Endothelial cell (in vitro differentiated cells): ENCODE results near the gene COL15A1. TPM values are rescaled to one million over a fixed set of nuclear protein-coding genes. Genes with fewer than 3 reads are reported as not detected.

Experiments
- DNase-seq: peaks from one replicate; pipeline ENCODE4 v3.0.0; 2021; ENCODE audit warnings: low spot score
- H3K27ac Mint-ChIP-seq: one replicate; pipeline ENCODE4 v1.8.0; 2021; ENCODE audit warnings: mixed read lengths, inconsistent platforms; ENCODE audit not compliant: unreplicated experiment
- H3K27me3 Mint-ChIP-seq: one replicate; pipeline ENCODE4 v1.8.0; 2021; ENCODE audit warnings: mild to moderate bottlenecking, moderate library complexity, mixed read lengths, inconsistent platforms; ENCODE audit not compliant: unreplicated experiment
- H3K36me3 Mint-ChIP-seq: one replicate; pipeline ENCODE4 v1.8.0; 2021; ENCODE audit warnings: mild to moderate bottlenecking, low read depth, mixed read lengths, inconsistent platforms; ENCODE audit not compliant: unreplicated experiment
- H3K4me1 Mint-ChIP-seq: one replicate; pipeline ENCODE4 v1.8.0; 2021; ENCODE audit warnings: mild to moderate bottlenecking, mixed read lengths, inconsistent platforms; ENCODE audit not compliant: unreplicated experiment
- H3K4me3 Mint-ChIP-seq: one replicate; pipeline ENCODE4 v1.8.0; 2021; ENCODE audit warnings: mild to moderate bottlenecking, mixed read lengths, inconsistent platforms; ENCODE audit not compliant: unreplicated experiment
- H3K9me3 Mint-ChIP-seq: one replicate; pipeline ENCODE4 v1.8.0; 2021; ENCODE audit warnings: mixed read lengths, inconsistent platforms; ENCODE audit not compliant: unreplicated experiment
- total RNA-seq: library from RNA; stranded (reverse); fragmentation: NEBNext Ultra II Directional; extraction: Animal tissue kit (Norgen Biotek cat#: 25700); gene quantifications from one replicate; pipeline ENCODE4 v1.2.1, GENCODE V29; 2021; ENCODE audit not compliant: unreplicated experiment
- TF ChIP-seq, protein P1 (sequence below): fragments of 200-600 bp; sonication (generic); IDR thresholded peaks from one replicate; pipeline ENCODE4 v1.5.0; 2021; ENCODE audit warnings: antibody characterized with exemption; ENCODE audit not compliant: unreplicated experiment

Gene COL15A1
- total RNA-seq, 1 donor from 2014 or later: 24.0 TPM

DNA sequence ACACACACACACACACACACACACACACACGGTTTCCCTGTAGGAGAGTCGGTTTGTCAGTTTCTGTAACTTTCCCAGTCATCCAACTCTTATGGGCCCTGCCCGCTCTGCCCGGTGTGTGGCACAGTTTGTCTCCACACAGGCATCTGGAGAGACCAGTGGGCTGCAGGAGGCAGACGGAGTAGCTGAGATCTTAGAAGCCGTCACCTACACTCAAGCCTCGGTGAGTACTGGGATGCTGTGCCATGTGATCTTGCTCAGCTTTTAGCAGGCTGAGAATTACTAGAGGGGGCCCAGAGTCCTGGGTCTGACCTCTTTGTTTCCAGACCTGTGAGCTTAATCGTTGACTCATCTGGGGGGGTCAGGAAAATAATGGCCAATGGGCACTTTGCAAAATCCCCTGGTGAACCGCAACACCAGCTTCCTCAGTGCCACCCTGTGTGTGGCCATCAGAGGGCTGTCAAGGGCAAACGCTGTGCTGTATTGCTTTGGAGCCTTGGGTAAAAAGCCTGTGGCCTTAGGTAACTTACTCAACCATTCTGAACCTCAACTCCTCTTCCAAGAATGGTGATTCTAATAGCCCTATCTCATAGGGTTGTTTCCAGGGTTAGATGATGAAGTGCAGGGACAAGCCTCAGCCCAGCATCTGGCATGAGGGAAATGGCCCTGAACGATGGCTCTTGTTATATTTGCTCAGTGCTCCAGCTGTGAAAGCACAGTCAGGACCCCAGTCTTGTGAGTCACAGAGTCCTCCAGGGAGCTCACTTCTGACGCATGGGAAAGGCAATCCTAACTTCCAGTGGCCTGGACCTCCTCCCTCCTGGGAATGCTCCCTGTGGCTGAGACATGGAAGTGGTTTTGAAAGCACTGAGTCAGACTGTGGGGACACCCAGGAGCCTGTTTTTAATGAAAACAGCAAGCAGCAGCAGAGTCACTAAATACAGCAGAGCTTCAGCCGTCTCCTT lies 45.6 kb downstream of the COL15A1 start:
- H3K4me3 Mint-ChIP-seq: peak overlapping the region; percentile 31
- H3K36me3 Mint-ChIP-seq: peaks cover 45% of the 10 kb centered on the region
- H3K27ac Mint-ChIP-seq: no peak overlapping the region
- H3K27me3 Mint-ChIP-seq: peaks cover 1% of the 10 kb centered on the region
- H3K4me1 Mint-ChIP-seq: peaks cover 12% of the 10 kb centered on the region
- TF ChIP-seq, protein P1, sequence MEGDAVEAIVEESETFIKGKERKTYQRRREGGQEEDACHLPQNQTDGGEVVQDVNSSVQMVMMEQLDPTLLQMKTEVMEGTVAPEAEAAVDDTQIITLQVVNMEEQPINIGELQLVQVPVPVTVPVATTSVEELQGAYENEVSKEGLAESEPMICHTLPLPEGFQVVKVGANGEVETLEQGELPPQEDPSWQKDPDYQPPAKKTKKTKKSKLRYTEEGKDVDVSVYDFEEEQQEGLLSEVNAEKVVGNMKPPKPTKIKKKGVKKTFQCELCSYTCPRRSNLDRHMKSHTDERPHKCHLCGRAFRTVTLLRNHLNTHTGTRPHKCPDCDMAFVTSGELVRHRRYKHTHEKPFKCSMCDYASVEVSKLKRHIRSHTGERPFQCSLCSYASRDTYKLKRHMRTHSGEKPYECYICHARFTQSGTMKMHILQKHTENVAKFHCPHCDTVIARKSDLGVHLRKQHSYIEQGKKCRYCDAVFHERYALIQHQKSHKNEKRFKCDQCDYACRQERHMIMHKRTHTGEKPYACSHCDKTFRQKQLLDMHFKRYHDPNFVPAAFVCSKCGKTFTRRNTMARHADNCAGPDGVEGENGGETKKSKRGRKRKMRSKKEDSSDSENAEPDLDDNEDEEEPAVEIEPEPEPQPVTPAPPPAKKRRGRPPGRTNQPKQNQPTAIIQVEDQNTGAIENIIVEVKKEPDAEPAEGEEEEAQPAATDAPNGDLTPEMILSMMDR: no peak
- DNase-seq: no peak
- H3K9me3 Mint-ChIP-seq: no peaks in the 10 kb centered on the region

- Mint-ChIP-seq H3K36me3 (peaks cover 45% of the 10 kb centered on the region), H3K27me3 (peaks cover 2% of the 10 kb centered on the region), H3K4me3 (no peak overlapping the region), H3K9me3 (no peaks in the 10 kb centered on the region), H3K27ac (no peak overlapping the region), H3K4me1 (peaks cover 12% of the 10 kb centered on the region)
- no peak for DNase-seq
- TF ChIP-seq, protein P1: no peak
Observed at GRCh38 chr9:98990181-98990870, 46.6 kb downstream of the COL15A1 start.

DNA sequence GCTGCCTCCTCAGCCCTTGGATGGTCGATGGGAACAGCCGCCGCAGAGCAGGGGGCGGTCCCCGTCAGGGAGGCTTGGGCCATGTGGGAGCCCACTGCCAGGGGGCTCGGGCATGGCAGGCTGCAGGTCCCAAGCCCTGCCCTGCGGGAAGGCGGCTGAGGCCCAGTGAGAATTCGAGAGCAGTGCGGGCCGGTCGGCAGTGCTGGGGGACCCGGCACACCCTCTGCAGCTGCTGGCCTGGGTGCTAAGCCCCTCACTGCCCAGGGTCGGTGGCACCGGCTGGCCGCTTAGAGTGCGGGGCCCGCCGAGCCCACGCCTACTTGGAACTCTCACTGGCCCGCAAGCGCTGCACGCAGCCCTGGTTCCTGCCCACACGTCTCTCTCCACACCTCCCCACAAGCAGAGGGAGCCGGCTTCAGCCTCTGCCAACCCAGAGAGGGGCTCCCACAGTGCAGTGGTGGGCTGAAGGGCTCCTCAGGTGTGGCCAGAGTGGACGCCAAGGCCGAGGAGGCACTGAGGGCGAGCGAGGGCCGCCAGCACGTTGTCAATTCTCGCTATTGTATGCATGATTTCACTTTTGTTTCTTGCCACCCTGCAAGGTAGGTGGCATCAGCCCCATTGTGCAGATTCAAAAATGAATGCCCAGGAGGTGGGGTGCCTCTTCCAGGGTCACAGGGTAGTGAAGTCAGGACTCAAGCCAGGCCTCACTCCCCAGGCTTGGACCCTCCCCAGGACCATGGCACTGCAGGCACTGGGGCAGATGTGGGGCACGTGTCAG lies 48.6 kb downstream of the COL15A1 start:
- H3K27me3 Mint-ChIP-seq: peaks cover 3% of the 10 kb centered on the region
- H3K27ac Mint-ChIP-seq: no peak overlapping the region
- TF ChIP-seq, protein P1: no peak
- H3K4me3 Mint-ChIP-seq: no peak overlapping the region
- DNase-seq: no peak
- H3K4me1 Mint-ChIP-seq: peaks cover 12% of the 10 kb centered on the region
- H3K9me3 Mint-ChIP-seq: no peaks in the 10 kb centered on the region
- H3K36me3 Mint-ChIP-seq: peaks cover 38% of the 10 kb centered on the region

DNA sequence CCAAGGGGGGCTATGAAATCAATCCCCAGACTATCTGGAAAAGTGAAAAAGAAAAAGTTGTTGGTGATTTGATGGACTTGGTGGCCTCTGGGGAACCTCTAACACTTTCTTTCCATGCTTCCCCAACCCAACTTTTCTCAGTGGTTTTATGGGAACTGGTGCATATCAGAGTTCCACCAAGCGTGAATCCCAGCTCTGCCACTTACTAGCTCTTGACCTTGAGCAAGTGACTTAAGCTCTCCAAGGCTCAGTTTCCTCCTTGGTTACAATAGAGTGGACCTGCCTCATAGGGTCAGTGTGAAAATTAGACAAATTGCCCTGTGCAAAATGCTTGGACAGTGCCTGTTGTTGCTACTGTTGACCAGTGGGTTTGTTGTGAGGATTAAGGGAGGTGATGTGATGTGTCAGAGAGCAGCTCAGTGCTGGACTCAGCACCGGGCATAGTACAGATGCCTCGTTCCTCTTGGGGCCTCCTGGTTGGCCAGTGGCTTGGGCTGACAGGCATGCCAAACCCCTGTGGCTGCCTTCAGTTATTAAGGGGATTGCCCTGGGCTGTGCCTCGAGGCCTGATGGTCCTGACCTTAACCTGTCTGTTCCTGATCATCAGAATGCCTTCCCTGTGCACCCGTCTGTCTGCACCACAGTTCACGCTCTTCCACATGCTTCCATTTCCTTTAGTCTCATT lies 49.3 kb downstream of the COL15A1 start:
- TF ChIP-seq, protein P1: no peak
- DNase-seq: no peak
- Mint-ChIP-seq H3K36me3 (peaks cover 34% of the 10 kb centered on the region), H3K9me3 (no peaks in the 10 kb centered on the region), H3K4me3 (peak overlapping the region; percentile 47), H3K4me1 (peaks cover 8% of the 10 kb centered on the region), H3K27me3 (peaks cover 3% of the 10 kb centered on the region), H3K27ac (no peak overlapping the region)
